HepG2 (cell line): ENCODE results near the gene ABCA3. TPM values are rescaled to one million over a fixed set of nuclear protein-coding genes. Genes with fewer than 3 reads are reported as not detected.

ENCODE experiments used
- HNF1B ChIP-seq: sonication (generic); formaldehyde crosslinking; IDR thresholded peaks from 2 replicates; pipeline ENCODE4 v1.5.1; 2020; ENCODE audit warnings: mild to moderate bottlenecking, moderate library complexity, missing genetic modification reagents
- PLSCR1 ChIP-seq: sonication (generic); formaldehyde crosslinking; IDR thresholded peaks from 2 replicates; pipeline ENCODE4 v1.5.0; 2020; ENCODE audit warnings: missing genetic modification reagents, mild to moderate bottlenecking, borderline replicate concordance
- REXO4 ChIP-seq: sonication (generic); formaldehyde crosslinking; IDR thresholded peaks from 2 replicates; pipeline ENCODE4 v1.8.0; 2022; ENCODE audit warnings: missing genetic modification reagents, mild to moderate bottlenecking, borderline replicate concordance
- USF2 ChIP-seq, 2 experiments: sonication (generic) in 1 of 2; formaldehyde crosslinking in 1 of 2; IDR thresholded peaks; 2 replicates each; pipeline versions ENCODE4 v1.5.1 to v1.6.1; 2011 to 2020; ENCODE audit warnings: borderline replicate concordance in 1 of 2, low read depth in 1 of 2, low read length in 1 of 2, mild to moderate bottlenecking in 1 of 2, missing genetic modification reagents in 1 of 2, moderate library complexity in 1 of 2
- ZNF318 ChIP-seq: sonication (generic); formaldehyde crosslinking; IDR thresholded peaks from 2 replicates; pipeline ENCODE4 v1.4.0; 2020; ENCODE audit warnings: mild to moderate bottlenecking, missing genetic modification reagents
- ZNF460 ChIP-seq: sonication (generic); formaldehyde crosslinking; IDR thresholded peaks from 2 replicates; pipeline ENCODE4 v1.5.1; 2020; ENCODE audit warnings: missing genetic modification reagents, mild to moderate bottlenecking, borderline replicate concordance
- polyA plus RNA-seq, 8 experiments: library from polyadenylated mRNA; depleted of rRNA in 3 of 8; stranded (reverse) in 7 of 8; unstranded in 1 of 8; fragments of >200 nt; fragmentation: Illumina TruSeq in 4 of 8; extraction: Trizol in 4 of 8; gene quantifications; 2 replicates each; pipeline versions ENCODE4 v1.2.1 to v1.2.3, GENCODE V29; 2011 to 2016; ENCODE audit warnings: low read depth in 4 of 8, missing spikeins in 1 of 8, mixed read lengths in 1 of 8; ENCODE audit not compliant: insufficient read depth in 1 of 8
- total RNA-seq, 5 experiments: library from RNA; depleted of rRNA; stranded (reverse); fragments of >200 nt; fragmentation: Illumina TruSeq; extraction: Trizol; gene quantifications; 2 replicates each; pipeline ENCODE4 v1.2.3, GENCODE V29; 2016; ENCODE audit warnings: low read depth in 1 of 5

Gene ABCA3
- total and polyA plus RNA-seq, 2 of the 13 experiments (the other 11 are each of a cell fraction or from before 2014, with no cell fraction given) = 0.60 to 1.5 TPM

GRCh38 chr16:2339521-2340484, 725 bp downstream of the ABCA3 start (continued):
- TF ChIP-seq ZNF318 (CRISPR knock-in tag) (no peak), REXO4 (CRISPR knock-in tag) (0 out of 2 replicates have a peak, but pooled peaks have one; percentile 63), ZNF460 (no peak), USF2 (IDR thresholded peaks at IDR 0.05; ENCODE audit: low read depth, low read length) (no peak), USF2 (CRISPR knock-in tag; IDR thresholded peaks at IDR 0.05; ENCODE audit: borderline replicate concordance) (no peak; the same call in 1 of the 2 replicates), PLSCR1 (CRISPR knock-in tag) (no peak), HNF1B (CRISPR knock-in tag) (peak; percentile 20; the same call in 1 of the 2 replicates)
